HUDEP-2 (cell line): Measurements from ENCODE around the gene CAMKMT.

Source experiments
- DNase-seq, 76 experiments: peaks; one replicate each; lab custom pipeline; 2025; ENCODE audit not compliant: unreplicated experiment in 76 of 76; lab: John Stamatoyannopoulos, UW

The CAMKMT gene

DNA sequence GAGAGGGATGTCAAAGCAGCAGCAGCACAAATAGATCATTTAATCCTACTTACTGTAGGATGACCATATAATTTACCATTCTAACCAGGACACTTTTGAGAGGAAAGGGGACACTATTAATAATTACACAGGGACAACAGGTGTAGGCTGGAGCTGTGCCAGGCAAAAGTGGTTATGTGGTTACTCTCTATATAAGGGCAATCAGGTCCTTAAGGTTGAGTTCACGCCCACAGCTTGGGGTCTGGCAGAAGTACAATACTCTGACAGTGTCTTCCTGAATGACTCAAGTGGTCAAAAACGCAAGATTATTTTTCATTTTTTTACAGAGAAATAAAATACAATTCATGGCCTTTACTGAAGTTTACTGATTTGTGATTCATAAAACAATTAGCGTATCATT lies 3.2 kb upstream of the CAMKMT start:
- peak in 38 of 76 experiments; percentile 3 to 55 (median 22) for DNase-seq

GRCh38 chr2:44360749-44361329 lies 908 bp upstream of the CAMKMT start:
- peak in 8 of 76 experiments; percentile 30 to 55 (median 38) for DNase-seq

DNA sequence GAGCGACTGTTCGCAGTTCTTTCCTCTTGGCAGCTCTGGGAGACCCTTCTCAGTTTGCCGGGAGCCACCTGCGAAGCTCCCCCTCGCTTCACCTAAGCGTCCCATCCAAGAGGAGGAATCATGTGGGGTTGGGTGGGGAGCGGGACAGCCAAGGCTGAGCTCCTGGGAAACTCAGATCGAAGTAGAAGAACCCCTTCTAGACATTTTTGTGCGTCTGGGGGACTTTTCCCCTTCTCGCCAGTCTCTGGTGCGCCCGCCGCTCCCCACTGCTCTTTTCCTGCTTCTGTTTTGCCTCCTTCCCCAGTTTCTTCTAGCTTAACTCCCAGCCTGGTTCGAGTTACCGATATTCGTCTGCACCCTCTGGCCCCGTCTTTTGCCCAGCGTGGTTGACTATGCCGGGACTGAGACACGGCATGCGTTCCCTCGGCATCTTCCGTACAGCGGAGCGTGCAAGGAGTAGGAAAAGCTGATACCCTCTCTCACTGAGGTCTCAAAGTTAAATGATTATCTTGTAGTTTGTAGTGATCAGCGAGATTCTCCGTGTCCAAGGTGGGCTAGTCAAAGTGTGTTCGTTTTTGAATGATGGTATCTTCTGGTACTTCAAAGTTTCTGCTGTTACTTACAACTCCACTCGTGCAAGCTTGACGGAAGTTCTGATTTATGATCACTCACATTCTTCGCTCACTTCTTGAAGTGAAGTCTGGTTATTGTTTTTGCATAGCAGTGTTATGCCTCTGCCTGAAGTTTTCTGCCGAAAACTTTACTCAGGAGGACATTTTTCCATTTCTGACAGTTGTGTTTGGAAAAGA lies 664 bp downstream of the CAMKMT start:
- DNase-seq: peak in 32 of 76 experiments; percentile 6 to 58 (median 25)

GRCh38 chr2:44364604-44365003 lies 2.9 kb downstream of the CAMKMT start:
- peak in 34 of 76 experiments; percentile 1 to 70 (median 30) for DNase-seq

DNA sequence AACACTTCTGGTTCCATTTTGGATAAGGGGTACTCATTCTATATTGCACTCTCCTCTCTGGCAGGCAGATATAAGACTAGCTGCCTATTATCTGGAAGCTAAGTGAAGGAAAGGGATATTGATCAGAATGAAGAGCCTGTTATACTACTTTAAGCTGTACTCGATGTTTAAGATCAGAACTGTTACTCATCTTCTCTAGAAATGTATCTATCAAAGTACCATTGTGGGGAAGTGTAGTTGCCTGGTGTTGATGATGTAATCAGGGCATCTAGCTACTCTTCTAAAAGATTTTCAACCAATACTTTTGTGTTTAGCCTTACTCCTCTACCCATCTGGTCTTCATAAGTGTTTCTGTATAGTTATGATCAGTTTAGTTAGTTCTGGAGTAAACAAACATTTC lies 5.8 kb downstream of the CAMKMT start:
- DNase-seq: no peak

- no peak for DNase-seq
These were observed 7.6 kb downstream of the CAMKMT start for GRCh38 chr2:44369392-44369791.

GRCh38 chr2:44371445-44371844 lies 9.7 kb downstream of the CAMKMT start:
- no peak for DNase-seq

DNA sequence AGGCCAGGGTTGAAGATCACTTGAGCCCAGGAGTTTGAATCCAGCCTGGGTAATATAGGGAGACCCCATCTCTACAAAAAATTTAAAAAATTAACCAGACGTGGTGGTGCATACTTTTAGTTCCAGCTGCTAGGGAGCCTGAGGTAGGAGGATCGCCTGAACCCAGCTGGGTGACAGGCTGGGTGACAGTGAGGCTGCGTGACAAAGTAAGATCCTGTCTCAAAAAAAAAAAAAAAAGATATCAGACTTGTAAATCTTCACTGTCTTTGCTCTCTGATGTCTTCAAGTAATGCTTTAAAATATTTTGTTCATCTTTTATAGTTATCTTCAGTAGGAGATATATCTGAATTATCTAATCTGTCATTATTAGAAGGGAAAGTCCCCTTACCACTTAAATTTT lies 10.5 kb downstream of the CAMKMT start:
- DNase-seq: no peak

- DNase-seq: no peak
These were observed 15.7 kb downstream of the CAMKMT start for GRCh38 chr2:44377486-44377885.

DNA sequence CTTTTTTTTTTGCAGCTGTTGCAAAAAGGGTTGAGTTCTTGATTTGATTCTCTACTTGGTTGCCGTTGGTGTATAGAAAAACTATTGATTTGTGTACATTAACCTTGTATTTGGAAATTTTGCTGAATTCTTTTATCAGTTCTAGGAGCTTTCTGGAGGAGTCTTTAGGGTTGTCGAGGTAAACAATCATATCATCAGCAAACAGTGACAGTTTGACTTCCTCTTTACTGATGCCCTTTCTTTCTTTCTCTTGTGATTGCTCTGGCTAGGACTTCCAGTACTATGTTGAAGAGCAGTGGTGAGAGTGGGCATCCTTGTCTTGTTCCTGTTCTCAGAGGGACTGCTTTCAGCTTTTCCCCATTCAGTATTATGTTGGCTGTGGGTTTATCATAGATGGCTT lies 23.5 kb downstream of the CAMKMT start:
- peak in 2 of 76 experiments; percentile 3 to 4 for DNase-seq

DNA sequence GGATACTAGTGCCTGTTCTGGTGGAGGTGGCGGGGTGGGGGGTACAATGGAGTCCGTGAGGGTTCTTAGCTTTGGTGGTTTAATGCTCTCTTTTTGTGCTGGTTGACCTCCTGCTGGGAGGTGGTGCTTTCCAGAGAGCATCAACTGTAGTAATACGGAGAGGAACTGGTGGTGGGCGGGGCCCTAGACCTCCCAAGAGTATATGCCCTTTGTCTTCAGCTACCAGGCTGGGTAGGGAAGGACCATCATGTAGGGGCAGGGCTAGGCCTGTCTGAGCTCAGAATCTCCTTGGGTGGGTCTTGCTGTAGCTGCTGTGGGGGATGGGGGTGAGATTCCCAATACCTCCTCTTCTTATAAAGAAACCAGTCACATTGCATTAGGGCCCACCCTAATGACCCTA lies 27.1 kb downstream of the CAMKMT start:
- no peak for DNase-seq

DNA sequence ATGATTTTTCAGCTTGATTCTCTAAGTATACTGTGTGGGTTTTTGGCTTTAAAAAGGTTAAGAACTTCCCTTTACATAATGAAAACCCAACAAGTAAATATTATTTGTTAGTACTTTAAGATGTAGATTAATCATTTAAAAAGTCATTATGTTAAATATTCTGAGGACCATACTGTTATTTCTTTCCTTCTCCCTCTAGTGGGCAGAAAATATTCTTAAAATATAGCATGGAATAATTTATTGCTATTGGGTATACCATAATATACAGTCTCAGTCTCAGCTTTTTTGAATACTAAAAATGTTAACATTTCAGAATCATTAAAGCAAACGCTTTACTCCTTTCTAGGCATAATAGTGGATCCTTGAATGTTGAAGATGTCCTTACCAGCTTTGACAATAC lies 28.1 kb downstream of the CAMKMT start:
- no peak for DNase-seq

DNA sequence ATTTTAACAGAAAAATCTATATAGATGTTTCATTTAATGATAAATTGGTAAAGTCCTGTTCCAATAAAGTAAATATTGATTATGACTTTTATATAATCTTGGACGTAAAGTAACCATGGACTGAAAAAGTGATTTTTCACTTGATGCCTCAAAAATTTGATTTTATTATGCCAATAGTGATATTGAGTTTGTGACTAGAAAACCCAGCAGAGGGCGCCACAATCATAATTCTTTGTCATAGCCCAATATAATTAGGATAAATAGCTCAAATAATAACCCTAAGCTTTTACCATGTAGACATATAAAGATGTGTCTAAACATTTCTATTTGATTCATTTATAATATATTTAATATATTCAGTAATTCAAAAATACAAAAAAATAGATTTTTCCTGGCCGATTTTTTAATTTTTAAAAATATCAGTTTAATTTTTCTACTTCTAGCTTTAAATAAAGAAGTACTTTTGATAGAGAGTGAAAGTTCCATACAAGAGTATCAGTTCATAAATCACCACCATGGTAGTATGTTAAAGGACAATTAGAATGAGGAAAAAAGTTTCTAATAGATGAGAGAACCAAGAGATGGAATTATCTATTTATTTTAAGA lies 30.7 kb downstream of the CAMKMT start:
- DNase-seq: peak in 31 of 76 experiments; percentile 1 to 44 (median 16)

DNA sequence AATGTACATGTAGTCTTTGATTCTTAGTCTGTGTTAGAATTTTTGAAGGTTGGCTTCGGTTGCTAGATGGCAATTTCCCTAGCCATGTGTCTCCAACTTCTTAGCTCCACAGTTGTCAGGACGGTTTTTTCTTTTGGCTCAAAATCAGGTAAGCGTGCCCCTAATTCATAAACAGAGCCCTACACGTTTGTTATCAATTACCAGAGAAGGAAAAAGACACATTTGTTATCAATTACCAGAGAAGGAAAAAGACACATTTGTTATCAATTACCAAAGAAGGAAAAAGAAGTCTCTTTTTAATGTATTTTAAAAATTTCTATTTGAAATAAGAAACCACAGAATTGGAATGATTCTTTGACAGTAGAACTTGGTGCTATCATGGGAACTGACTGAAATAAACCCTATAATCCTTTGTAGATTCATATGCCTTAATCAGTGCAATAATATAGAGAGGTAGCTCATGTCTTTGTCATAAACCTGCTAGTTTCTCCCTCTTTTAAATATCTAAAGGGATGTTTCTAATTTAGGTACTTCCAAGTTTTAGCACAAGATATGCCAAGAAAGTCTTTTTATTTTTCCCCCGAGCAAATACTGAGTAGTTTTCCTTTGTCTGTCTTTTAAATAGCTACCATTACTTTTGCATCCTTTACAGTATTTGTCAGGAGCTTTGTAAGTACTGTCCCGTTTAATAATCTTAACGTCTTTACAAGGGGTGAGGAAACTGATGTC lies 35.9 kb downstream of the CAMKMT start:
- DNase-seq: no peak

- no peak for DNase-seq
These were observed 36.6 kb downstream of the CAMKMT start for GRCh38 chr2:44398243-44398897.

DNA sequence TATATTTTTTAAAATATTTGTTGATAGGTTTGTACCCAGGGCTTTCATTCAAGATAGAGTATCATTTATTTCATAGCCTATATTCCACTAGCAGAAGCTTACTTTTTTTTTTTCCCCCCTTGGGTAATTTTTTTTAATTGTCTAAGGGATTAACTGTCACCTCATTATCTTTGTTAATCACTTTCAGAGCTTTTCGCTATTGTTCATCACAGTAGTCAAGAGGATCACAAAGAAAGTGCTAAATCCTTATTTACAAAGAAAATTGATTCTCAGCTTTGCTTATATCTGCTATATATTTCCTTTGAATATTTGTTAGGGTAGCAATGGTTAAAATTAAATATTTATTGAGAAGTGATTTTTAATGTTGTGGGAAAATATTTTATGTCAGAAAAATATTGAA lies 59.0 kb downstream of the CAMKMT start:
- no peak for DNase-seq

DNA sequence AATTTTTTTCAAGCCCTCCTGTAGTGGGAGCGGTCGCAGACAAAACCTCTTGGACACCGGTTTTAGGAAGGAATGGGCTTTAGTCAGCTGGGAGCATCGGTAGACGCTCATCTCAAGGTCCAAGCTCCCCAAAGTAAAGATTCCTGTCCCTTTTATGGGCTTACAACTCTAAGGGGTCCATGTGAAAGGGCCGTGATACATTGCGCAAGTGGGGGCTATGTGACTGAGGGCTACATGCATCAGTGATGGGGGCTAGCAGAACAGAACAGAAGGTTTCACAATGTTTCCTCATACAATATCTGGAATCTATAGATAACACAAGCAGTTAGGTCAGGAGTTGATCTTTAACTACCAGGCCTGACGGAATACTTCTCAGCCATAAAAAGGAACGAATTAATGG lies 62.5 kb downstream of the CAMKMT start:
- DNase-seq: no peak

- no peak for DNase-seq
These were observed 67.3 kb downstream of the CAMKMT start for GRCh38 chr2:44429034-44429433.

DNA sequence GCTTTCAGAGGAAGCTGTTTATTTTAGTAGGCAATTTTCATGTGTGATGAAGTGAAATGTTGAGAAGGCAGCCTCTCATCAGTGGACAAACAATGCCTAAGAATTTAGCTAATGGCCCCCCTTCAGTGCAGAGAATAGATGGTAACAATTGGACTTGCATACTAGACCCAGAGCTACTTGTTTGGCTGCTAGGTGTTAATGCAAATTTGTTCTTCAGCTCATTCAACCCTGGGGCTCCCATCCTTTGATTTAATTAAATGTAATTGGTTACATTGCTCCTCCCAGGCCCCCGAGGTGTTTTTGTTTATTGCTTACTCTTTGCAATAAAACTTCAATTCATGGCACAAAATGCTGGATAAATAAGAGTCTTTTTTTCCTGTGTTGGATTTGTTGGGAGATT lies 68.6 kb downstream of the CAMKMT start:
- no peak for DNase-seq

DNA sequence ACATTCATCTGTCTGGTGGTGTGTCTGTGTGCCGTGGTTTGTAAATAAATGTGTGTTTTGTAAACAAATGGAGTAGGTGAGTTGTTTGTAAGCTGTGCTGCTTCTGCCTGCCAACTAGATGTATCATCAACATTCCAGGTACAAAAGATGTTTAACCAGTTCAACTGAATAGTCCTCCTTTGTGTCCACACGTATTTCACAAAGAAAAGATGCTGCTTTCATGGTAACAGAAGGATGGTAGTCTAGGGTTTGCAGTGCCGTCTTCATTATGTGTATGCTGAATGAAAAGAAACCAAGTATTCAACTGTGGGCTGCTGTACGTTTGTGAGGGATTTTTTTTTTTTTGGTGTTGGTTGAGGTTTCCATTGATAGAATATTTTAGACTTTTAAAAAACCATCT lies 72.1 kb downstream of the CAMKMT start:
- DNase-seq: no peak

- no peak for DNase-seq
These were observed 79.5 kb downstream of the CAMKMT start for GRCh38 chr2:44441200-44441599.
